ENCODE data around the gene SET. TPM values are rescaled to one million over a fixed set of nuclear protein-coding genes. Genes with fewer than 3 reads are reported as not detected.

The SET gene
- total and polyA plus RNA-seq, 2 of the 13 experiments (the other 11 are each of a cell fraction or from before 2014, with no cell fraction given), result 94.2 to 611 TPM

DNA sequence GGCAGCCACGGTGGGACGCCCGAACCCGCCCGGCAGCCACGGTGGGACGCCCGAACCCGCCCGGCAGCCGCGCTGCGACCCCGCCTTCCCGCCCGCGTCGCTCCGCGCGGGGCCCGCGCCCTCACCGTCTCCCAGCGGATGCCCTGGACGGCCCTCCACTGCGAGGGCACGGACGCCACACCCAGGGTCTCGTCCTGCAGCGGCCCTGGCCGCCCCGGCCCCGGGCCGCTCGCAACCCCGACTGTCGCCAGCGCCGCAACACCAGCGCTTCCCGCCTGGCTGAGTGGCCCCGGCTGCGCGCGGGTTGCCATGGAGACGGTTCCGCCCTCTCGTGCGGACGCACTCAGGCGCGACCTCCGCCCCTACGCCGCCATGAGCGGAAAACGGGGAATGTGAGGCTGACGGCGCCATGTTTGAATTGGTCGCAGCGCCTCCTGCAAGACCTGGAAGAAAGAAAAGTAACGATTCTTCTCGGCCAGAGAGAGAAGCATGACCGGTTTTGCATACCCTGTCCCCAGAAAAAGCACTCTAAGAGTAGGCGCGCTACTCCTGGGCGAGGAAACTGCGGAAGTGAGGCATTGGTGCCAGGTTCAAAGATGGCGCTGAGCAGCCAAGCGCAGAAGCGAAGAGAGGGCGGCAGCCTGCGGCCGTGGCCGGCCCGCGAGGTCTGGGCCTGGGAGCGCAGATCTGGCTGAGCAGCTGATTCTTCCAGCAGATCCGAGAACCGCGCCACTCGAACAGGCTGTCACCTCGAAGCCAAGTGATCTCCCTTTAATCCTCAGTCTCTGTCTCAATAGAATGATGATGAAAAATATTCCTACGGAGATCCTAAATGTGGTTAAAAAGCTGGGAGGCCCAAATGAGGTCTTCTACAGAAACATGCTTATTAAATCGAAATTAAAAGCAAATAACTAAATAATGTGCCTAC, 32.3 kb upstream of the SET start, which contains the start of gene DYNC2I2 (continued):
- TF ChIP-seq SMYD3 (CRISPR knock-in tag; IDR thresholded peaks at IDR 0.05) (0 out of 2 replicates have a peak, but pooled peaks have one; percentile 28), HMG20A (CRISPR knock-in tag; IDR thresholded peaks at IDR 0.05; ENCODE audit: borderline replicate concordance) (no peak; the same call in 1 of the 2 replicates), CHCHD3 (CRISPR knock-in tag; IDR thresholded peaks at IDR 0.05) (peak; percentile 64; the same call in 1 of the 2 replicates), PHF21A (CRISPR knock-in tag; IDR thresholded peaks at IDR 0.05) (no peak; the same call in 1 of the 2 replicates), ATF7-NPFF (CRISPR knock-in tag; IDR thresholded peaks at IDR 0.05; ENCODE audit: low read depth) (peak; percentile 69; the same call in 1 of the 2 replicates), ARID5B (CRISPR knock-in tag; IDR thresholded peaks at IDR 0.05) (peak; percentile 54), ZNF616 (CRISPR knock-in tag; IDR thresholded peaks at IDR 0.05; ENCODE audit: low read depth) (0 out of 2 replicates have a peak, but pooled peaks have one; percentile 71), ARNT2 (CRISPR knock-in tag; IDR thresholded peaks at IDR 0.05; ENCODE audit: low read depth) (peak; percentile 74), THAP11 (CRISPR knock-in tag; IDR thresholded peaks at IDR 0.05) (peak; percentile 91), ZNF619 (CRISPR knock-in tag; IDR thresholded peaks at IDR 0.05) (0 out of 2 replicates have a peak, but pooled peaks have one; percentile 63), ZBTB20 (CRISPR knock-in tag; IDR thresholded peaks at IDR 0.05; ENCODE audit: borderline replicate concordance, low read depth) (peak; percentile 36; the same call in 1 of the 2 replicates), ZBTB37 (CRISPR knock-in tag; IDR thresholded peaks at IDR 0.05) (no peak), ZNF333 (CRISPR knock-in tag; IDR thresholded peaks at IDR 0.05; ENCODE audit: borderline replicate concordance) (no peak), TEAD2 (CRISPR knock-in tag; IDR thresholded peaks at IDR 0.05) (no peak), ZNF180 (CRISPR knock-in tag; IDR thresholded peaks at IDR 0.05; ENCODE audit: borderline replicate concordance, low read depth) (no peak), ZMAT3 (CRISPR knock-in tag; conservative IDR thresholded peaks at IDR 0.05) (peak; percentile 80), ZNF678 (CRISPR knock-in tag; IDR thresholded peaks at IDR 0.05) (peak; percentile 36; the same call in 1 of the 2 replicates), KLF13 (CRISPR knock-in tag; IDR thresholded peaks at IDR 0.05) (no peak), ZNF3 (CRISPR knock-in tag; IDR thresholded peaks at IDR 0.05) (0 out of 2 replicates have a peak, but pooled peaks have one; percentile 20), TRIM24 (CRISPR knock-in tag; IDR thresholded peaks at IDR 0.05) (no peak), ZNF883 (CRISPR knock-in tag; IDR thresholded peaks at IDR 0.05; ENCODE audit: not compliant biosample characterization) (peak; percentile 46), EZH2 (conservative IDR thresholded peaks at IDR 0.05; ENCODE audit: low read depth, low read length) (no peak), ZNF256 (CRISPR knock-in tag; conservative IDR thresholded peaks at IDR 0.05) (0 out of 2 replicates have a peak, but pooled peaks have one; percentile 31), ZNF446 (CRISPR knock-in tag; IDR thresholded peaks at IDR 0.05) (no peak; the same call in 1 of the 2 replicates)
- TF ChIP-seq, protein P1, sequence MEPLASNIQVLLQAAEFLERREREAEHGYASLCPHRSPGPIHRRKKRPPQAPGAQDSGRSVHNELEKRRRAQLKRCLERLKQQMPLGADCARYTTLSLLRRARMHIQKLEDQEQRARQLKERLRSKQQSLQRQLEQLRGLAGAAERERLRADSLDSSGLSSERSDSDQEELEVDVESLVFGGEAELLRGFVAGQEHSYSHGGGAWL (CRISPR knock-in tag; IDR thresholded peaks at IDR 0.05), result peak; percentile 46; the same call in 1 of the 2 replicates
